Measurements from ENCODE around the gene RASEF. TPM values are rescaled to one million over a fixed set of nuclear protein-coding genes. Genes with fewer than 3 reads are reported as not detected.

The RASEF gene
- total RNA-seq, 1 donor from 2014 or later, result 8.1 TPM

GRCh38 chr9:83056174-83056573 lies 6.8 kb downstream of the RASEF start:
- no peak for ATAC-seq

GRCh38 chr9:83047839-83048775 lies 14.8 kb downstream of the RASEF start:
- peak; percentile 29 for ATAC-seq

- ATAC-seq, result no peak
Observed at GRCh38 chr9:83043597-83043996, 19.3 kb downstream of the RASEF start.

- ATAC-seq, result no peak
Observed at GRCh38 chr9:83041771-83042170, 21.2 kb downstream of the RASEF start.

GRCh38 chr9:83039303-83039702 lies 23.6 kb downstream of the RASEF start:
- peak; percentile 59 for ATAC-seq

GRCh38 chr9:83036043-83036442 lies 26.9 kb downstream of the RASEF start:
- ATAC-seq, result no peak

GRCh38 chr9:83035143-83035542 lies 27.8 kb downstream of the RASEF start:
- no peak for ATAC-seq

GRCh38 chr9:83034587-83034986 lies 28.4 kb downstream of the RASEF start:
- ATAC-seq, result no peak

- no peak for ATAC-seq
Observed at GRCh38 chr9:83034026-83034425, 28.9 kb downstream of the RASEF start.

- ATAC-seq, result peak; percentile 18
Observed at GRCh38 chr9:83032065-83032625, 30.8 kb downstream of the RASEF start.

GRCh38 chr9:83030391-83031107 lies 32.4 kb downstream of the RASEF start:
- ATAC-seq, result peak; percentile 43

GRCh38 chr9:83029531-83030137 lies 33.3 kb downstream of the RASEF start:
- peak; percentile 77 for ATAC-seq

GRCh38 chr9:83027153-83027891 lies 35.6 kb downstream of the RASEF start:
- peak; percentile 90 for ATAC-seq

GRCh38 chr9:83024506-83025125 lies 38.3 kb downstream of the RASEF start:
- ATAC-seq, result no peak

GRCh38 chr9:83023151-83023550 lies 39.8 kb downstream of the RASEF start:
- no peak for ATAC-seq

- no peak for ATAC-seq
Observed at GRCh38 chr9:83020864-83021263, 42.1 kb downstream of the RASEF start.

- ATAC-seq, result no peak
Observed at GRCh38 chr9:83020327-83020726, 42.6 kb downstream of the RASEF start.

GRCh38 chr9:83019246-83019645 lies 43.7 kb downstream of the RASEF start:
- no peak for ATAC-seq

- ATAC-seq, result no peak
Observed at GRCh38 chr9:83015897-83016296, 47.0 kb downstream of the RASEF start.

- ATAC-seq, result no peak
Observed at GRCh38 chr9:83013867-83014605, 48.9 kb downstream of the RASEF start.
